GM19395 (cell line): ENCODE measurements around the gene CHST11.

Experiments used
- ATAC-seq: cut with Tn5 transposase; IDR thresholded peaks from one replicate; pipeline ENCODE4 v1.9.1; 2021; ENCODE audit warnings: mild to moderate bottlenecking, moderate library complexity; ENCODE audit not compliant: unreplicated experiment

Gene CHST11

GRCh38 chr12:104643819-104644669, 187.3 kb downstream of the CHST11 start:
- ATAC-seq = peak; percentile 33

- ATAC-seq = no peak
These were observed 192.0 kb downstream of the CHST11 start for GRCh38 chr12:104648756-104649155.

- no peak for ATAC-seq
These were observed 192.6 kb downstream of the CHST11 start for GRCh38 chr12:104649217-104649824.

- no peak for ATAC-seq
These were observed 193.2 kb downstream of the CHST11 start for GRCh38 chr12:104649921-104650320.

GRCh38 chr12:104650541-104650940, 193.8 kb downstream of the CHST11 start:
- no peak for ATAC-seq

GRCh38 chr12:104651811-104652210, 195.1 kb downstream of the CHST11 start:
- no peak for ATAC-seq

GRCh38 chr12:104652358-104652757, 195.6 kb downstream of the CHST11 start:
- no peak for ATAC-seq

GRCh38 chr12:104652910-104653309, 196.2 kb downstream of the CHST11 start:
- no peak for ATAC-seq

GRCh38 chr12:104653730-104654664, 197.2 kb downstream of the CHST11 start:
- ATAC-seq = no peak

GRCh38 chr12:104654665-104655609, 198.2 kb downstream of the CHST11 start:
- ATAC-seq = no peak

- ATAC-seq = no peak
These were observed 199.6 kb downstream of the CHST11 start for GRCh38 chr12:104656383-104656782.

- no peak for ATAC-seq
These were observed 200.2 kb downstream of the CHST11 start for GRCh38 chr12:104656921-104657320.

GRCh38 chr12:104657726-104658484, 201.2 kb downstream of the CHST11 start:
- ATAC-seq = no peak

GRCh38 chr12:104659058-104659457, 202.3 kb downstream of the CHST11 start:
- ATAC-seq = no peak

GRCh38 chr12:104662203-104662602, 205.5 kb downstream of the CHST11 start:
- no peak for ATAC-seq

GRCh38 chr12:104662908-104663307, 206.2 kb downstream of the CHST11 start:
- ATAC-seq = no peak

GRCh38 chr12:104664351-104664750, 207.6 kb downstream of the CHST11 start:
- ATAC-seq = no peak

GRCh38 chr12:104665296-104665695, 208.5 kb downstream of the CHST11 start:
- no peak for ATAC-seq

GRCh38 chr12:104667139-104667538, 210.4 kb downstream of the CHST11 start:
- ATAC-seq = no peak
